ENCODE measurements around the gene S100A8. TPM values are rescaled to one million over a fixed set of nuclear protein-coding genes. Genes with fewer than 3 reads are reported as not detected.
A peak's percentile ranks its signal among the peaks of the same experiment; 100 is the strongest.

S100A8 gene
- 50.0 and 551 TPM in 2 replicates for total RNA-seq

- peak; percentile 94 for FAIRE-seq
- Histone ChIP-seq H3K36me3 (ENCODE audit: control insufficient read depth, insufficient read depth, low read length) (no peaks in the 10 kb centered on the region), H3K27me3 (ENCODE audit: control insufficient read depth, insufficient read depth, low read length) (no peaks in the 10 kb centered on the region), H3K4me3 (ENCODE audit: low read depth, low read length) (peak within 1 kb of the TSS; percentile 0)
- no peak for TF ChIP-seq CTCF (IDR thresholded peaks at IDR 0.05; ENCODE audit: insufficient read depth, low read length, severe bottlenecking)
- DNase-seq (ENCODE audit: low read depth) = peak; percentile 82
Measured at GRCh38 chr1:153390938-153391710, at the start of gene S100A8. TSS of gene S100A8 (minus strand) at chr1:153391073. CDS start at chr1:153390535, 538 bp downstream.

- Histone ChIP-seq H3K27me3 (ENCODE audit: control insufficient read depth, insufficient read depth, low read length) (peaks cover 6% of the 10 kb centered on the region), H3K36me3 (ENCODE audit: control insufficient read depth, insufficient read depth, low read length) (no peaks in the 10 kb centered on the region), H3K4me3 (ENCODE audit: low read depth, low read length) (no peak overlapping the region)
- FAIRE-seq (no peak), DNase-seq (ENCODE audit: low read depth) (no peak)
- no peak for TF ChIP-seq CTCF (IDR thresholded peaks at IDR 0.05; ENCODE audit: insufficient read depth, low read length, severe bottlenecking)
Measured at GRCh38 chr1:153439273-153439672, 48.4 kb upstream of the S100A8 start.

GRCh38 chr1:153438599-153438998, 47.7 kb upstream of the S100A8 start:
- DNase-seq (ENCODE audit: low read depth) = no peak
- FAIRE-seq = no peak
- TF ChIP-seq CTCF (IDR thresholded peaks at IDR 0.05; ENCODE audit: insufficient read depth, low read length, severe bottlenecking) = no peak
- H3K36me3 ChIP-seq (ENCODE audit: control insufficient read depth, insufficient read depth, low read length) = no peaks in the 10 kb centered on the region
- H3K27me3 ChIP-seq (ENCODE audit: control insufficient read depth, insufficient read depth, low read length) = peaks cover 6% of the 10 kb centered on the region
- no peak overlapping the region for H3K4me3 ChIP-seq (ENCODE audit: low read depth, low read length)

- TF ChIP-seq CTCF (IDR thresholded peaks at IDR 0.05; ENCODE audit: insufficient read depth, low read length, severe bottlenecking) = no peak
- Histone ChIP-seq H3K4me3 (ENCODE audit: low read depth, low read length) (no peak overlapping the region), H3K36me3 (ENCODE audit: control insufficient read depth, insufficient read depth, low read length) (no peaks in the 10 kb centered on the region), H3K27me3 (ENCODE audit: control insufficient read depth, insufficient read depth, low read length) (peaks cover 7% of the 10 kb centered on the region)
- DNase-seq (ENCODE audit: low read depth) (no peak), FAIRE-seq (no peak)
Measured at GRCh38 chr1:153437236-153437635, 46.4 kb upstream of the S100A8 start.

- TF ChIP-seq CTCF (IDR thresholded peaks at IDR 0.05; ENCODE audit: insufficient read depth, low read length, severe bottlenecking) = no peak
- H3K4me3 ChIP-seq (ENCODE audit: low read depth, low read length) = no peak overlapping the region
- peaks cover 9% of the 10 kb centered on the region for H3K27me3 ChIP-seq (ENCODE audit: control insufficient read depth, insufficient read depth, low read length)
- FAIRE-seq (no peak), DNase-seq (ENCODE audit: low read depth) (no peak)
- H3K36me3 ChIP-seq (ENCODE audit: control insufficient read depth, insufficient read depth, low read length) = no peaks in the 10 kb centered on the region
Measured at GRCh38 chr1:153434746-153435455, 44.0 kb upstream of the S100A8 start.
